ENCODE measurements around the gene NUMA1. TPM values are rescaled to one million over a fixed set of nuclear protein-coding genes. Genes with fewer than 3 reads are reported as not detected.

NUMA1 gene
- total RNA-seq, 2 experiments from 2014 or later, result 154 to 167 TPM

DNA sequence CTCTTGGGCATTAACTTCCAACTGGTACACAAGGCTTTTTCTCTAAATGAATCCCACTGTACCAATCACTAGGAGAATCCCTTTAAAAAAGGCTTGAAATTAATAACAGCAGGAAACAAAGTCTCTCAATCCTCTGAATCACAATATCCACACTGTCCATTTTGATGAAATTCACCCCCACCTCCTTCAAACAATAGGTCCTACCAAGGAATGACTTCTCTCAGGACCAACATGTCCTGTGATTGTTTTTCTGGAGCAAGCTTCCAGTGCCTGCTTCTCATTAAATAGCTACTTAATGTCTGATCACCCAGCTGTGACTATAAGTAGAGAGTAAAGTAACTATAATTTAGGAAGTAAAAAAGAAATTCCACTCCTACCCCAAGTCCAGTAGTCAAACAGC lies 13.1 kb downstream of the NUMA1 start:
- Mint-ChIP-seq H3K4me1 (peaks cover 37% of the 10 kb centered on the region), H3K27me3 (no peaks in the 10 kb centered on the region), H3K4me3 (no peak overlapping the region), H3K27ac (no peak overlapping the region), H3K9me3 (ENCODE audit: low read depth) (no peaks in the 10 kb centered on the region), H3K36me3 (ENCODE audit: low read depth) (peaks cover 20% of the 10 kb centered on the region)
- intact Hi-C loops (cut with DNase I, micrococcal nuclease), result no loop called here
- ATAC-seq (no peak), DNase-seq (no peak)
- ChIA-PET CTCF (interaction anchor here (0.8 to 3.0 kb wide), 6 partner anchors 9 to 76 kb away, joined by 3 to 14 read pairs (median 6); no protein-coding TSS in a partner anchor), POLR2A (interaction anchor here (0.7 to 1.4 kb wide), 2 partner anchors 11 to 19 kb away, joined by 3 read pairs; no protein-coding TSS in a partner anchor)

GRCh38 chr11:72066855-72067254 lies 13.5 kb downstream of the NUMA1 start:
- no peak overlapping the region for H3K27ac Mint-ChIP-seq
- ATAC-seq (no peak), DNase-seq (no peak)
- intact Hi-C loops (cut with DNase I, micrococcal nuclease), result no loop called here
- CTCF ChIA-PET, result interaction anchor here (1.8 to 3.0 kb wide), 4 partner anchors 11 to 42 kb away, joined by 5 to 14 read pairs (median 6); no protein-coding TSS in a partner anchor
- H3K4me3 Mint-ChIP-seq, result no peak overlapping the region
- H3K36me3 Mint-ChIP-seq (ENCODE audit: low read depth), result peaks cover 21% of the 10 kb centered on the region
- peaks cover 33% of the 10 kb centered on the region for H3K4me1 Mint-ChIP-seq
- H3K9me3 Mint-ChIP-seq (ENCODE audit: low read depth), result no peaks in the 10 kb centered on the region
- POLR2A ChIA-PET, result interaction anchor here (1.3 to 1.4 kb wide), 2 partner anchors 8 to 10 kb away, joined by 3 to 4 read pairs; no protein-coding TSS in a partner anchor
- no peaks in the 10 kb centered on the region for H3K27me3 Mint-ChIP-seq

DNA sequence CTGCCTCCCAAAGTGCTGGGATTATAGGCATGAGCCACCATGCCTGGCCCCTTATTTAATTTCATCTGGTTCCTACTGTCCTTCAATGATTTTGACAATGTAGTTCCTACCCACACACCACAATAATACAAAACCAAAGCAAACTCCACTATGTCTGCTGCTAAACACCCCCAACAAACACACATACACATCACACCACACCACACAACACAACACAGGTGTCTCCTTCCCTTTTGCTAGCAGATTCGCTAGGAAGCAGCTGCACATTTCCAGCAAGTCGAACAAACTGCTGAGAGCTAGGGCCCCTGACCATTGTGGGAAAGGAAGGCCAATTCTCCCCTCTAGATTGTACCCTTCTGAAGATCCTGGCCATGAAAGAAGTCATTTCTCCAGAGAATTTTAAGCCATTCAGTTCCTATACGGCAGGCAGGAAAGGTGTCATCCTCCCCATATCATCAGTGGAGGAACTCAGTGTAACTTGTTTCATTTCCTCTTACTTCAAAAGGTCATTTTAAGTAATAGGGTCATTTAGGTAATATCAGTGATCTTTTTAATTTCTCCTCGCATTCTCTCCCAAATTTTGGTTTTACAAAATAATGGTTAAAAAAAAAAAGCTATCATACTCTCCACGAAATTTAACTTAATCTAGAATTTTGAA lies 18.5 kb downstream of the NUMA1 start:
- H3K4me3 Mint-ChIP-seq, result no peak overlapping the region
- CTCF ChIA-PET, result no interaction called here
- POLR2A ChIA-PET, result no interaction called here
- H3K27me3 Mint-ChIP-seq, result no peaks in the 10 kb centered on the region
- H3K4me1 Mint-ChIP-seq, result no peaks in the 10 kb centered on the region
- H3K36me3 Mint-ChIP-seq (ENCODE audit: low read depth), result peaks cover 18% of the 10 kb centered on the region
- DNase-seq (no peak), ATAC-seq (no peak)
- H3K27ac Mint-ChIP-seq, result no peak overlapping the region
- intact Hi-C loops (cut with DNase I, micrococcal nuclease), result no loop called here
- H3K9me3 Mint-ChIP-seq (ENCODE audit: low read depth), result no peaks in the 10 kb centered on the region

- ChIA-PET CTCF (interaction anchor here (0.6 to 2.4 kb wide), 3 partner anchors 9 to 368 kb away, joined by 3 to 6 read pairs (median 3); no protein-coding TSS in a partner anchor), POLR2A (interaction anchor here (0.6 to 1.7 kb wide), 2 partner anchors 19 to 21 kb away, joined by 3 to 4 read pairs; no protein-coding TSS in a partner anchor)
- no peak overlapping the region for H3K4me3 Mint-ChIP-seq
- intact Hi-C loops (cut with DNase I, micrococcal nuclease), result no loop called here
- ATAC-seq, result no peak
- DNase-seq, result no peak
- H3K36me3 Mint-ChIP-seq (ENCODE audit: low read depth), result peaks cover 16% of the 10 kb centered on the region
- H3K9me3 Mint-ChIP-seq (ENCODE audit: low read depth), result no peaks in the 10 kb centered on the region
- no peaks in the 10 kb centered on the region for H3K4me1 Mint-ChIP-seq
- H3K27me3 Mint-ChIP-seq, result no peaks in the 10 kb centered on the region
- H3K27ac Mint-ChIP-seq, result no peak overlapping the region
These were observed 21.8 kb downstream of the NUMA1 start for GRCh38 chr11:72058416-72059034.

DNA sequence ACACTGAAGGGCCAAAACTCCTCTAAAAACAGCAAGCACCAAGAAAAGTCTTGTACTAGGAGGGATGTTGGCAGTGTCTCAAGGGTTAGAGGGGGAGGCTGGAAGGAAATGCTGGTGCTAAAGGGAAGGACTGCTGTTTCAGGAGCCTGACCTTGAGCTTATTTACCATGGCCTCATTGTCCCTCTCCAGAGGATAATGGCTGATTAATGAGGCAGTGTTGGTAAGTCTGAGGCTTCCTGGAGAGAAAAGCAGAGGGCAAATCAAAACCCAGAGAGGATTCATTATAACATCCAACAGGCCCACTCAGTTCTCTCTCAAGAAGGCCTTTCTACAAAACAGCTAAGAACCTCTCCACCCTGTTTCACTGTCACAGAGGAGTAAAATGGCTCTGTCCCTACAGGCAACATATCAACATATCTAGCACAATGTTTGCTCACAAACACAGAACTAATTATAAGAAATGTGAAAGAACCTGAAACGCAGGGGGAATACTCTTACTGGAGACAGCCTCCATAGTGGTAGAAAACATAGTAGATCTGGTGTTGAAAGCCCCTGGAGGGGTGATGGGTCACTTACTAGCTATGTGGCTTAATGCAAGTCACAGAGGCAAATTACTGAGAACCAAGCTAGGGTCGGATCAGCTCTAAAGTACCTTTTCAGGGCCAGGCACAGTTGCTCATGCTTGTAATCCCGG lies 31.4 kb downstream of the NUMA1 start:
- ATAC-seq, result no peak
- POLR2A ChIA-PET, result interaction anchor here (0.6 kb wide), 1 partner anchor 19 kb away, joined by 3 read pairs; no protein-coding TSS in a partner anchor
- CTCF ChIA-PET, result interaction anchor here (0.6 to 3.7 kb wide), 7 partner anchors 11 to 1861 kb away, joined by 3 to 16 read pairs (median 4); no protein-coding TSS in a partner anchor
- Mint-ChIP-seq H3K4me3 (no peak overlapping the region), H3K4me1 (peaks cover 6% of the 10 kb centered on the region), H3K36me3 (ENCODE audit: low read depth) (peaks cover 7% of the 10 kb centered on the region), H3K9me3 (ENCODE audit: low read depth) (no peaks in the 10 kb centered on the region), H3K27me3 (no peaks in the 10 kb centered on the region), H3K27ac (no peak overlapping the region)
- no peak for DNase-seq
- intact Hi-C loops (cut with DNase I, micrococcal nuclease), result no loop called here

DNA sequence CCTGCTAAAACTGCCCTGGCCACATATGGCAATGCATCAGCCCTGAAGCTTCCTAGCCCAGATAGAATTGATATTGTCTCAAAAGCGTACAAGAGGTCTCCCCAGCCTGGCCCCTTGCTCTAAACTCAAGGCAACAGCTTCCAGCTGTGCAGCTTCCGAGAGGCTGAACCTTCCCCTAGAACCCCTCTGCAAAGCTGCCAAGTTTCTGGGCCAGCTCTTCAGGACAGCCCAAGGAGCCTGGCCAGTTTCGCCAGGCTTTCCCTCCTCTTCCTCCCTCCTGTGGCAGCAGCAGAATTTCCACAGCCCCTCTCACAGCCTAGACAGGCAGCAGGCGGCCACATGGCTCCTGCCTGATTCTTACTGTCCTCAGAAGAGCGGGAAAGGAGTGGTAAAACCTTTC lies 34.5 kb downstream of the NUMA1 start:
- peaks cover 8% of the 10 kb centered on the region for H3K36me3 Mint-ChIP-seq (ENCODE audit: low read depth)
- DNase-seq (no peak), ATAC-seq (no peak)
- no peak overlapping the region for H3K4me3 Mint-ChIP-seq
- H3K27ac Mint-ChIP-seq, result no peak overlapping the region
- H3K4me1 Mint-ChIP-seq, result peaks cover 24% of the 10 kb centered on the region
- CTCF ChIA-PET, result no interaction called here
- POLR2A ChIA-PET, result no interaction called here
- H3K27me3 Mint-ChIP-seq, result no peaks in the 10 kb centered on the region
- intact Hi-C loops (cut with DNase I, micrococcal nuclease), result no loop called here
- H3K9me3 Mint-ChIP-seq (ENCODE audit: low read depth), result no peaks in the 10 kb centered on the region

GRCh38 chr11:72042064-72042745 lies 38.1 kb downstream of the NUMA1 start:
- ATAC-seq, result peak; percentile 1
- Mint-ChIP-seq H3K36me3 (ENCODE audit: low read depth) (peaks cover 9% of the 10 kb centered on the region), H3K9me3 (ENCODE audit: low read depth) (no peaks in the 10 kb centered on the region), H3K27me3 (no peaks in the 10 kb centered on the region), H3K4me3 (no peak overlapping the region), H3K27ac (no peak overlapping the region), H3K4me1 (peaks cover 24% of the 10 kb centered on the region)
- no peak for DNase-seq
- CTCF ChIA-PET, result interaction anchor here (0.6 to 2.0 kb wide), 3 partner anchors 9 to 35 kb away, joined by 3 to 6 read pairs (median 5); no protein-coding TSS in a partner anchor
- POLR2A ChIA-PET, result no interaction called here
- intact Hi-C loops (cut with DNase I, micrococcal nuclease), result loop anchor here in 1 of 2 experiments (5.0 kb wide), 1 partner anchor 390 kb away; the partner anchor contains the start of gene CLPB

DNA sequence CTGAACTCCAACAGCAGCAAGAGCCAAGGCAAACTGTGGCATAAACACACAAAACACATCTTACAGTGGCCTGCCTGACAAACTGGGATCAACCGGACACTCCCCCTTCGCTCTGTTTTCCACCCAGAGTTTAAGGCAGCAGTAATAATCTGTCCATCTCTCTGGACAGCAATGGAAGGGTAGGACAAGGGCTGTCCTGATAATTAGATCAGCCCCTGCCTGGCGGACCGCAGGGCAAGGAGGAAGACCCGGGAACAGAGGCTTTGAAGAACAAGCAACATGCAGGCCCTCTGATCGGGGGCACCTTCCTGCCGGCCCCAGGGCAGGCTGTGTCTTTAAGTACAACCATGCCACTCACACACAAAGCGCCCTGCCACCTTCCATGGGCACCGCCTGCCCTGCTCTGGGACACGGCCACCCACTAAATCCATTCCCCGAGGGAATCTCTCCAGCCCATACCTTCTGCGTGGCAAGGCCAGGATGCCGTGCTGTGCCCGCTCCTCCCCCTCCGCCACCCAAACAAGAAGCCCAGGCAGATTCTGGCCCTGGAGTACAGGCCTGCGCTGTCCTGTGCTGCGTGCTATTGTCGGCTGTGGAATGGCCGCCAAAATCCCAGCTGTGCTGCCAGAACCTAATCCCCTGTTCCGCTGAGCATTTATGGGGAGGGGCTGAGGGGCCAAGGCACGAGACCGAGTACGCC lies 38.8 kb downstream of the NUMA1 start:
- Mint-ChIP-seq H3K36me3 (ENCODE audit: low read depth) (peaks cover 13% of the 10 kb centered on the region), H3K27ac (no peak overlapping the region), H3K4me3 (no peak overlapping the region), H3K4me1 (peaks cover 31% of the 10 kb centered on the region), H3K27me3 (no peaks in the 10 kb centered on the region), H3K9me3 (ENCODE audit: low read depth) (no peaks in the 10 kb centered on the region)
- ATAC-seq (peak; percentile 45), DNase-seq (peak; percentile 62)
- POLR2A ChIA-PET, result no interaction called here
- intact Hi-C loops (cut with DNase I, micrococcal nuclease), result loop anchor here (1.0 to 5.0 kb wide), 4 partner anchors 39 to 391 kb away; partner anchors contain the start of genes LRRC51 (in 2 of the 2), NUMA1 (in 2 of the 2) and CLPB (in 1 of the 2)
- CTCF ChIA-PET, result interaction anchor here (0.6 to 7.3 kb wide), 5 partner anchors 10 to 112 kb away, joined by 3 to 58 read pairs (median 5); no protein-coding TSS in a partner anchor

- H3K27me3 Mint-ChIP-seq, result no peaks in the 10 kb centered on the region
- H3K9me3 Mint-ChIP-seq (ENCODE audit: low read depth), result no peaks in the 10 kb centered on the region
- H3K36me3 Mint-ChIP-seq (ENCODE audit: low read depth), result peaks cover 17% of the 10 kb centered on the region
- no peak overlapping the region for H3K4me3 Mint-ChIP-seq
- intact Hi-C loops (cut with DNase I, micrococcal nuclease), result loop anchor here (1.0 to 5.0 kb wide), 7 partner anchors 40 to 392 kb away; partner anchors contain the start of genes LRRC51 (in 2 of the 2), NUMA1 (in 2 of the 2), ANAPC15 (in 1 of the 2) and CLPB (in 1 of the 2)
- CTCF ChIA-PET, result interaction anchor here (0.7 to 7.3 kb wide), 8 partner anchors 11 to 391 kb away, joined by 3 to 58 read pairs (median 9); no protein-coding TSS in a partner anchor
- peak; percentile 86 for DNase-seq
- H3K27ac Mint-ChIP-seq, result no peak overlapping the region
- POLR2A ChIA-PET, result interaction anchor here (0.7 to 1.1 kb wide), 3 partner anchors 9 to 71 kb away, joined by 3 to 7 read pairs (median 3); no protein-coding TSS in a partner anchor
- H3K4me1 Mint-ChIP-seq, result peaks cover 37% of the 10 kb centered on the region
- ATAC-seq, result peak; percentile 76
These were observed 39.6 kb downstream of the NUMA1 start for GRCh38 chr11:72040491-72041363.
